22Rv1 (cell line): Measurements from ENCODE around the gene TRAPPC5.

Source experiments
- H3K27ac ChIP-seq: fragments of 450-650 bp; 2 replicates; pipeline ENCODE4 v1.5.1; 2017
- CTCF ChIP-seq: fragments of 450-650 bp; IDR thresholded peaks from 2 replicates; pipeline ENCODE4 v1.5.1; 2017; ENCODE audit warnings: mild to moderate bottlenecking
- ZFX ChIP-seq: fragments of 450-650 bp; IDR thresholded peaks from 2 replicates; pipeline ENCODE4 v1.6.1; 2017; ENCODE audit warnings: antibody characterized with exemption, borderline replicate concordance

TRAPPC5 gene

GRCh38 chr19:7736148-7736547, 55.5 kb downstream of the TRAPPC5 start:
- no peak overlapping the region for H3K27ac ChIP-seq
- no peak for TF ChIP-seq CTCF
- no peak for TF ChIP-seq ZFX

- TF ChIP-seq ZFX: no peak
- TF ChIP-seq CTCF: no peak
- no peak overlapping the region for H3K27ac ChIP-seq
Observed at GRCh38 chr19:7737215-7737614, 56.6 kb downstream of the TRAPPC5 start.
